T47D (cell line): ENCODE results near the gene MYLK3.
"Not testable (repeated sequence)": the region's sequence is repeated elsewhere in the genome, so short reads cannot be mapped to it uniquely, and the experiment has no call there.

Experiments
- DNase-seq, 2 experiments: peaks; one replicate each; pipeline versions ENCODE4 v3.0.0 to v3.0.0-alpha.2; 2011 to 2012; ENCODE audit warnings: low read depth in 1 of 2, low spot score in 1 of 2
- JUND ChIP-seq: IDR thresholded peaks from 2 replicates; pipeline ENCODE4 v1.6.1; 2012; ENCODE audit warnings: low read depth
- in situ Hi-C: cut with HindIII; loops from 2 replicates; pipeline ENCODE4 v1.10.0; 2016; ENCODE audit warnings: low sequenced_read_pairs, low pct_unique_long_range_greater_than_20kb

MYLK3 gene

DNA sequence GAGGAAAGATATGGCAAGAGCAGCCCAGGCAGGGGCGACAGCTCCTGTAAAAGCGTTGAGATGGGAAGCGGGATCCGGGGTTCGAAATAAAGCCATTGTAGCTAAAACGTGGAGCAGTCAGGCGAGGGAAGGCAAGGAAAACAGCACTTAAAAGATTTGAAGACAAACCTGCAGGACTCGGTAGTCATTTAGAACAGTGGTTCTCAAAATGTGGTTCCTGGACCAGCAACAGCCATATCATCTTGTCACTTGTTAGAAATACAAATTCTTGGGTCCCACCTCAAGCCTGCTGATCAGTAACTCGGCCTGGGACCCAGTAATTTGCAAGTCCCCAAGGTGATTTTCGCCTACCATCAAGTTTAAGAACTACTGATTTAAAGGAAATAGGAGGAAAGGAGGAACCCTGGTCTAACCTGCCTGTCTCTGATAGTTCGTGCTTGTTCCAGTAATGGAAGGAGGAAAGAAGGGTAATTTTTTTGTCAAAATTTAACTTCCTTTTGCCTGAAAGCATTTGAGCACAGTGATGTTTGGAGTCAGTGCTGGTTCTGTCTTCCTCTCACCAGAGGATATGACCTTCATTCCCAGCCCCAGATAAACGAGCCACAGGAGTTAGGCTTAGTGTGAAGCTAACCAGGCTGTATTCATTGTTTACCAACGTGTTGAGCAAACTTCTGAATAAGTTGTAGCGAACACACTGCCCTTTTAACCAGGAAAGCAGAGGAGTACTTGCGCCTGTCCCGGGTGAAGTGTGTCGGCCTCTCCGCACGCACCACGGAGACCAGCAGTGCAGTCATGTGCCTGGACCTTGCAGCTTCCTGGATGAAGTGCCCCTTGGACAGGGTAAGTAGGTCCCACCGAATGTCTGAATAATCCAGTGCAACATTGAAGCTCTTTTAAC, 57.6 kb downstream of the MYLK3 start:
- no peak for DNase-seq
- in situ Hi-C loops = no loop called here

GRCh38 chr16:46689365-46690280, 58.5 kb downstream of the MYLK3 start, which contains the start of gene ORC6:
Gene ORC6 (plus strand): TSS chr16:46689659. CDS start chr16:46689706, 47 bp downstream.
- in situ Hi-C loops = no loop called here
- peak; percentile 69 to 95 for DNase-seq
- TF ChIP-seq JUND = no peak

More for the DNA sequence above, 57.6 kb downstream of the MYLK3 start:
- no peak for TF ChIP-seq JUND

- no peak for TF ChIP-seq JUND
- in situ Hi-C loops = no loop called here
- DNase-seq = peak; percentile 84 to 97
These were observed 59.3 kb downstream of the MYLK3 start, which contains the start of gene VPS35 for GRCh38 chr16:46688654-46689364. Gene VPS35 (minus strand): TSS chr16:46689178. CDS start chr16:46689133, 45 bp downstream.

DNA sequence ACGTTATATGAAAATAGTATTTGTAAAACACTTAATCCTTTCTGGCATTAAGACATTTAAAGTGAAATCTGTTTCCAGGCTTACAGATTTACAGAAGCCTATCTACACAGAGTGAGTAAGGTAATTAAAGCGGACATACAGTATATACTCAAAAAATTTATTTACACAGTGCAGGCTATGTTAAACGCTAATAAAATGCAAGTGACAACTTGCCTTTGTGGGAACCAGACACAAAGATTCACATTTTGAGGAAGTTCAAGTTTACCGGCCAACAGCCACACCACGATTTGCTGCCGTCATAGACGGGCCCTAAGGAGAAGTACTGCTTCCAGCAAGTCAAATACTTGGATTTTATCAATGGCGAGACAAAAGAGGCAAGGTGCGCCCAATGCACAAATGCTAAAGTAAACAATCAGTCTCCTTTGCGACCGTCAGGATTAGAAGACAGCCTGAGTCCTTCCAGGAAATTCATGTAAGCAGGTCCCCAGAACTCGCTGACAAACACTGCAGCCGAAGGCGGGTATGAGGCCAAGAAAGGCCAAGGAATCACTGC, 60.0 kb downstream of the MYLK3 start:
- in situ Hi-C loops = no loop called here
- DNase-seq = peak in 1 of 2 experiments; percentile 62
- no peak for TF ChIP-seq JUND

- TF ChIP-seq JUND = no peak
- in situ Hi-C loops = no loop called here
These were observed 60.7 kb downstream of the MYLK3 start for GRCh38 chr16:46687486-46687885.

GRCh38 chr16:46686815-46687473, 61.2 kb downstream of the MYLK3 start:
- TF ChIP-seq JUND = no peak
- DNase-seq = no peak
- in situ Hi-C loops = no loop called here

More at GRCh38 chr16:46687486-46687885, 60.7 kb downstream of the MYLK3 start:
- no peak for DNase-seq

GRCh38 chr16:46681867-46682266, 66.3 kb downstream of the MYLK3 start:
- in situ Hi-C loops, DNase-seq: not testable (repeated sequence)

- DNase-seq, in situ Hi-C loops: not testable (repeated sequence)
These were observed 70.2 kb downstream of the MYLK3 start for GRCh38 chr16:46677943-46678342.

- in situ Hi-C loops = no loop called here
- DNase-seq = peak; percentile 32 to 68
- no peak for TF ChIP-seq JUND
These were observed 74.7 kb downstream of the MYLK3 start for GRCh38 chr16:46673320-46674013.

DNA sequence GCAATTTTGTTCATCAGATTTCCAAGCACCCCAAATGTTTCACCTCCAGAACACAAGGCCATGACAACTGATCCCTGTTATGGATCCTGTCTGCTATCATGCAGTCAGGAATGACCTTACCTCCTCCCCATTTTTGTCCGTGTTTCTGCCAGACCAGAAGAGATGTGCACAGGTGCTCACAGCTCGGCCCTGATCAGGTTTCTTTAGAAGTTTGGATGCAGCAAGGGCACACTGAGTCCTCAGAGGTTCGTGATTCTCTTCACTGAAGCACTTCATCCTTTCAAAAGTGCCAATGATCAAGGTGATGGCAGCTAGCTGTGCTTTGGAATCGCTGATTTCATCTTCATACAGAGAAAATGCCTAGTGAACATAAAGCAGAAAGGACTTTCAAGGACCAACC, 86.0 kb downstream of the MYLK3 start:
- TF ChIP-seq JUND = no peak
- DNase-seq = no peak
- in situ Hi-C loops = no loop called here

GRCh38 chr16:46658925-46659324, 89.2 kb downstream of the MYLK3 start:
- no peak for DNase-seq
- in situ Hi-C loops = no loop called here

More at GRCh38 chr16:46658925-46659324, 89.2 kb downstream of the MYLK3 start:
- TF ChIP-seq JUND = no peak
